IMR-90 (cell line): ENCODE data around the gene TPCN1. TPM values are rescaled to one million over a fixed set of nuclear protein-coding genes. Genes with fewer than 3 reads are reported as not detected.

Experiments
- ATAC-seq: fragments of 200-7000 bp; cut with Tn5 transposase; 2 replicates; pipeline ENCODE4 v1.9.1; 2020; ENCODE audit warnings: low read depth, mild to moderate bottlenecking, moderate library complexity
- BruUV-seq: library from RNA; stranded (reverse); fragments of 400-500 nt; replicated peaks from 2 replicates; lab custom pipeline; 2021; lab: Mats Ljungman, UMichigan
- CTCF ChIA-PET: fragments of 300-600 bp; formaldehyde crosslinking; extraction: SDS; loops from one replicate; lab custom pipeline; 2021; ENCODE audit warnings: antibody characterized with exemption; lab: Yijun Ruan, JAX
- POLR2A ChIA-PET: fragments of 300-600 bp; sonication (Branson Sonifier 250); formaldehyde crosslinking; loops from one replicate; lab custom pipeline; 2022; ENCODE audit warnings: antibody characterized with exemption; ENCODE audit not compliant: unreplicated experiment; lab: Charles Lee
- DNase-seq: peaks from one replicate; pipeline ENCODE4 v3.0.0; 2013
- H2AFZ ChIP-seq: replicated peaks from 2 replicates; pipeline ENCODE3; 2013; ENCODE audit warnings: low read length, mild to moderate bottlenecking; ENCODE audit not compliant: poor library complexity
- H2AK5ac ChIP-seq: 2 replicates; pipeline ENCODE4 v1.6.1; 2013; ENCODE audit warnings: low read depth, low read length, inconsistent platforms
- H2AK9ac ChIP-seq: replicated peaks from 2 replicates; pipeline ENCODE3; 2013; ENCODE audit warnings: mild to moderate bottlenecking, low read depth, low read length, moderate library complexity; ENCODE audit not compliant: poor library complexity
- H2BK120ac ChIP-seq: 2 replicates; pipeline ENCODE4 v1.6.1; 2013; ENCODE audit warnings: low read depth, low read length, inconsistent platforms
- H2BK15ac ChIP-seq: 3 replicates; pipeline ENCODE4 v1.6.1; 2013; ENCODE audit warnings: low read depth, low read length, inconsistent platforms
- H2BK20ac ChIP-seq: 2 replicates; pipeline ENCODE4 v1.6.1; 2013; ENCODE audit warnings: low read depth, mild to moderate bottlenecking, inconsistent platforms, low read length, moderate library complexity
- H2BK5ac ChIP-seq: 2 replicates; pipeline ENCODE4 v1.6.1; 2013; ENCODE audit warnings: mild to moderate bottlenecking, low read depth, low read length, inconsistent platforms; ENCODE audit not compliant: poor library complexity, severe bottlenecking
- H3K14ac ChIP-seq: replicated peaks from 2 replicates; pipeline ENCODE4 v1.6.1; 2013; ENCODE audit warnings: low read depth, low read length, inconsistent platforms
- H3K18ac ChIP-seq: 2 replicates; pipeline ENCODE4 v1.6.1; 2013; ENCODE audit warnings: low read depth, low read length, control low read depth
- H3K23ac ChIP-seq: 2 replicates; pipeline ENCODE4 v1.6.1; 2013; ENCODE audit warnings: low read depth, low read length, inconsistent platforms
- H3K27ac ChIP-seq: 2 replicates; pipeline ENCODE4 v1.5.1; 2013; ENCODE audit warnings: mild to moderate bottlenecking, control low read depth, low read length; ENCODE audit not compliant: insufficient read depth
- H3K27me3 ChIP-seq: 2 replicates; pipeline ENCODE4 v1.6.1; 2013; ENCODE audit warnings: low read length; ENCODE audit not compliant: control insufficient read depth, insufficient read depth
- H3K36me3 ChIP-seq: 2 replicates; pipeline ENCODE4 v1.6.1; 2013; ENCODE audit warnings: low read length, mixed read lengths; ENCODE audit not compliant: control insufficient read depth, insufficient read depth
- H3K4ac ChIP-seq: 2 replicates; pipeline ENCODE4 v1.6.1; 2013; ENCODE audit warnings: low read depth, low read length, inconsistent platforms
- H3K4me1 ChIP-seq: 2 replicates; pipeline ENCODE4 v1.6.1; 2013; ENCODE audit warnings: low read length, mixed read lengths; ENCODE audit not compliant: control insufficient read depth, insufficient read depth
- H3K4me2 ChIP-seq: 2 replicates; pipeline ENCODE4 v1.6.1; 2013; ENCODE audit warnings: low read depth, mild to moderate bottlenecking, control low read depth, low read length, moderate library complexity
- H3K4me3 ChIP-seq: 2 replicates; pipeline ENCODE4 v1.5.1; 2013; ENCODE audit warnings: low read depth, mild to moderate bottlenecking, control low read depth, low read length, moderate library complexity; ENCODE audit not compliant: insufficient read depth
- H3K56ac ChIP-seq: 2 replicates; pipeline ENCODE4 v1.6.1; 2013; ENCODE audit warnings: low read length, inconsistent platforms; ENCODE audit not compliant: insufficient read depth; ENCODE audit errors: extremely low read depth
- H3K79me1 ChIP-seq, 2 experiments: 2 replicates each; pipeline ENCODE4 v1.6.1; 2013; ENCODE audit warnings: low read length in 2 of 2, inconsistent platforms in 1 of 2, low read depth in 1 of 2
- H3K9ac ChIP-seq: 2 replicates; pipeline ENCODE4 v1.6.1; 2013; ENCODE audit warnings: low read depth, low read length, control low read depth
- H3K9me1 ChIP-seq: 2 replicates; pipeline ENCODE4 v1.6.1; 2013; ENCODE audit warnings: low read length, inconsistent platforms; ENCODE audit not compliant: insufficient read depth
- H3K9me3 ChIP-seq: 2 replicates; pipeline ENCODE4 v1.6.1; 2013; ENCODE audit warnings: low read length; ENCODE audit not compliant: control insufficient read depth, insufficient read depth
- H4K20me1 ChIP-seq: 2 replicates; pipeline ENCODE4 v1.6.1; 2013; ENCODE audit warnings: low read length, inconsistent platforms; ENCODE audit not compliant: insufficient read depth
- H4K5ac ChIP-seq: 2 replicates; pipeline ENCODE4 v1.6.1; 2013; ENCODE audit warnings: mild to moderate bottlenecking, low read depth, low read length, control low read depth
- H4K8ac ChIP-seq, 2 experiments: 2 replicates each; pipeline ENCODE4 v1.6.1; 2013; ENCODE audit warnings: low read depth in 2 of 2, low read length in 2 of 2, control low read depth in 1 of 2, inconsistent platforms in 1 of 2
- H4K91ac ChIP-seq: 2 replicates; pipeline ENCODE4 v1.6.1; 2013; ENCODE audit warnings: low read depth, low read length, inconsistent platforms; ENCODE audit not compliant: insufficient read depth
- BHLHE40 ChIP-seq: fragments of 150-350 bp; IDR thresholded peaks from 2 replicates; pipeline ENCODE4 v1.6.1; 2016; ENCODE audit warnings: mild to moderate bottlenecking, low read depth, low read length
- CEBPB ChIP-seq: IDR thresholded peaks from 2 replicates; pipeline ENCODE4 v1.6.1; 2012; ENCODE audit warnings: low read depth, low read length, improper control_type of control experiment
- CHD1 ChIP-seq: IDR thresholded peaks from 2 replicates; pipeline ENCODE4 v1.6.1; 2012; ENCODE audit warnings: low read depth, low read length, improper control_type of control experiment
- CTCF ChIP-seq: conservative IDR thresholded peaks from 2 replicates; pipeline ENCODE4 v1.5.1; 2012; ENCODE audit warnings: mild to moderate bottlenecking, low read depth, low read length, improper control_type of control experiment
- ELK1 ChIP-seq: fragments of 150-350 bp; IDR thresholded peaks from 2 replicates; pipeline ENCODE4 v1.6.1; 2016; ENCODE audit warnings: low read depth, mild to moderate bottlenecking, low read length, moderate library complexity, borderline replicate concordance
- FOS ChIP-seq: fragments of 150-350 bp; IDR thresholded peaks from 2 replicates; pipeline ENCODE4 v1.6.1; 2016; ENCODE audit warnings: low read depth, low read length
- MAFK ChIP-seq: IDR thresholded peaks from 2 replicates; pipeline ENCODE4 v1.6.1; 2012; ENCODE audit warnings: low read depth, low read length, improper control_type of control experiment
- MAZ ChIP-seq: IDR thresholded peaks from 2 replicates; pipeline ENCODE4 v1.6.1; 2012; ENCODE audit warnings: low read depth, mild to moderate bottlenecking, low read length, improper control_type of control experiment, moderate library complexity, borderline replicate concordance
- MXI1 ChIP-seq: IDR thresholded peaks from 2 replicates; pipeline ENCODE4 v1.6.1; 2012; ENCODE audit warnings: low read depth, mild to moderate bottlenecking, low read length, moderate library complexity, borderline replicate concordance
- NFE2L2 ChIP-seq: fragments of 150-350 bp; IDR thresholded peaks from 2 replicates; pipeline ENCODE4 v1.6.1; 2016; ENCODE audit warnings: low read depth, mild to moderate bottlenecking, low read length
- POLR2A ChIP-seq: IDR thresholded peaks from 2 replicates; pipeline ENCODE4 v1.6.1; 2012; ENCODE audit warnings: mild to moderate bottlenecking, low read depth, low read length
- RAD21 ChIP-seq: IDR thresholded peaks from 2 replicates; pipeline ENCODE4 v1.6.1; 2012; ENCODE audit warnings: low read length, improper control_type of control experiment
- RCOR1 ChIP-seq: IDR thresholded peaks from 2 replicates; pipeline ENCODE4 v1.6.1; 2012; ENCODE audit warnings: mild to moderate bottlenecking, low read length, improper control_type of control experiment; ENCODE audit not compliant: insufficient replicate concordance
- RFX5 ChIP-seq: IDR thresholded peaks from 2 replicates; pipeline ENCODE4 v1.8.0; 2012; ENCODE audit warnings: low read depth, mild to moderate bottlenecking, low read length, moderate library complexity
- SMC3 ChIP-seq: fragments of 150-350 bp; IDR thresholded peaks from 2 replicates; pipeline ENCODE4 v1.6.1; 2016; ENCODE audit warnings: low read depth, mild to moderate bottlenecking, antibody characterized with exemption, low read length, moderate library complexity
- USF2 ChIP-seq: fragments of 150-350 bp; IDR thresholded peaks from 2 replicates; pipeline ENCODE4 v1.6.1; 2017; ENCODE audit warnings: mild to moderate bottlenecking, antibody characterized with exemption, low read length, low read depth
- WGBS, 2 experiments: methylation state at CpG; one replicate each; pipeline versions ENCODE4 v1.1.5 to v1.1.7; 2013; ENCODE audit warnings: missing lambda C conversion rate in 2 of 2; ENCODE audit not compliant: insufficient read length in 1 of 2; ENCODE audit errors: extremely low coverage in 2 of 2; 5-methylcytosine and 5-hydroxymethylcytosine counted together
- dilution Hi-C: fragments of 300-500 bp; cut with HindIII; formaldehyde crosslinking; loops from one replicate; pipeline ENCODE4 v1.14.3; 2018; ENCODE audit warnings: low sequenced_read_pairs; ENCODE audit not compliant: unreplicated experiment
- in situ Hi-C: fragments of 300-500 bp; cut with MboI; formaldehyde crosslinking; loops from 3 replicates; pipeline ENCODE4 v1.14.3; 2019; ENCODE audit warnings: low sequenced_read_pairs, inconsistent platforms, mixed read lengths
- intact Hi-C: fragments of 100-400 bp; cut with micrococcal nuclease; formaldehyde crosslinking; loops from 2 replicates; pipeline ENCODE4 v1.10.0; 2022
- polyA plus RNA-seq, 3 experiments: library from polyadenylated mRNA; depleted of rRNA; stranded (reverse); fragments of >200 nt; gene quantifications; 2 replicates each; pipeline ENCODE4 v1.2.3, GENCODE V29; 2012; ENCODE audit warnings: low replicate concordance in 1 of 3
- total RNA-seq: library from RNA; depleted of rRNA; stranded (reverse); fragments of >200 nt; gene quantifications from 2 replicates; pipeline ENCODE4 v1.2.3, GENCODE V29; 2012

TPCN1 gene
- total and polyA plus RNA-seq, 2 of the 4 experiments (the other 2 are of a cell fraction) = 2.0 to 13.2 TPM

- CTCF ChIA-PET = interaction anchor here (0.6 kb wide), 1 partner anchor 21 kb away, joined by 3 read pairs; no protein-coding TSS in a partner anchor
- dilution Hi-C loops = no loop called here
- no peak overlapping the region for H4K5ac ChIP-seq
- no peak overlapping the region for H2AFZ ChIP-seq
- no peak for TF ChIP-seq FOS
- no peak for TF ChIP-seq POLR2A
- no peak for TF ChIP-seq MXI1
- no peak for TF ChIP-seq RAD21
- TF ChIP-seq RFX5 = no peak
- no peak for TF ChIP-seq BHLHE40
- no peak for TF ChIP-seq CEBPB
- TF ChIP-seq CHD1 = no peak
- TF ChIP-seq MAFK = no peak
- TF ChIP-seq USF2 = no peak
- no peak for TF ChIP-seq RCOR1
- no peak for TF ChIP-seq CTCF
- no peak for TF ChIP-seq SMC3
- TF ChIP-seq ELK1 = no peak
- no peak for TF ChIP-seq MAZ
- TF ChIP-seq NFE2L2 = no peak
- H2BK15ac ChIP-seq = no peak overlapping the region
- no peaks in the 10 kb centered on the region for H3K4me1 ChIP-seq
- DNase-seq = no peak
- H3K27me3 ChIP-seq = no peaks in the 10 kb centered on the region
- no peak overlapping the region for H3K23ac ChIP-seq
- H3K56ac ChIP-seq = no peak overlapping the region
- no peak overlapping the region for H4K91ac ChIP-seq
- H2AK5ac ChIP-seq = no peak overlapping the region
- intact Hi-C loops = no loop called here
- no CpG with 5 or more reads among the region's 4 CpGs for WGBS, 2 experiments
- H3K4me2 ChIP-seq = no peak overlapping the region
- H2BK5ac ChIP-seq = no peak overlapping the region
- no peak overlapping the region for H3K18ac ChIP-seq
- no peak overlapping the region for H3K27ac ChIP-seq
- no peak overlapping the region for H2BK120ac ChIP-seq
- H4K8ac ChIP-seq = no peak overlapping the region
- no TSS peak for BruUV-seq
- H3K9ac ChIP-seq = no peak overlapping the region
- POLR2A ChIA-PET = no interaction called here
- no peak overlapping the region for H2BK20ac ChIP-seq
- peaks cover 1% of the 10 kb centered on the region; the same call in 1 of the 2 replicates for H3K36me3 ChIP-seq
- H3K9me3 ChIP-seq = peaks cover 2% of the 10 kb centered on the region; the same call in 1 of the 2 replicates
- no peaks in the 10 kb centered on the region for H3K79me1 ChIP-seq
- in situ Hi-C loops = no loop called here
- H3K4ac ChIP-seq = no peak overlapping the region
- 0 out of 2 replicates have a peak, but pooled peaks cover 2% of the 10 kb centered on the region for H3K9me1 ChIP-seq
- no peak overlapping the region for H2AK9ac ChIP-seq
- ATAC-seq = no peak
- no peak overlapping the region for H3K14ac ChIP-seq
- no peaks in the 10 kb centered on the region for H4K20me1 ChIP-seq
- H3K4me3 ChIP-seq = no peak overlapping the region
Measured at GRCh38 chr12:113254298-113254697, 33.0 kb downstream of the TPCN1 start.
